Transverse colon (tissue), 4 donors: ENCODE results near the gene CLDN20. TPM values are rescaled to one million over a fixed set of nuclear protein-coding genes. Genes with fewer than 3 reads are reported as not detected.

Source experiments
- DNase-seq: peaks from one replicate; pipeline ENCODE4 v3.0.0-alpha.2; 2019
- H3K27ac ChIP-seq, 4 donors: fragments of 200-600 bp; sonication (generic); 2 replicates each; pipeline ENCODE4 v1.5.1; 2016 to 2018; ENCODE audit warnings: inconsistent platforms in 4 of 4
- H3K27me3 ChIP-seq: fragments of 200-600 bp; sonication (generic); 2 replicates; pipeline ENCODE4 v1.5.1; 2017; ENCODE audit warnings: inconsistent platforms
- H3K36me3 ChIP-seq, 4 donors: fragments of 200-600 bp; sonication (generic); 2 replicates each; pipeline ENCODE4 v1.5.1; 2017 to 2019; ENCODE audit warnings: inconsistent platforms in 4 of 4
- H3K4me1 ChIP-seq, 4 donors: fragments of 200-600 bp; sonication (generic); 2 replicates each; pipeline ENCODE4 v1.5.1; 2017 to 2020; ENCODE audit warnings: inconsistent platforms in 4 of 4
- H3K4me3 ChIP-seq, 4 donors: fragments of 200-600 bp; sonication (generic); 1 replicate in 1 of 4; 2 replicates in 3 of 4; pipeline versions ENCODE4 v1.5.1 to v1.6.1; 2017 to 2019; ENCODE audit warnings: inconsistent platforms in 4 of 4
- H3K9me3 ChIP-seq, 2 donors: fragments of 200-600 bp; sonication (generic); 2 replicates each; pipeline ENCODE4 v1.5.1; 2017 to 2019; ENCODE audit warnings: inconsistent platforms in 2 of 2
- EP300 ChIP-seq: sonication (generic); formaldehyde crosslinking; IDR thresholded peaks from one replicate; pipeline ENCODE4 v1.6.1; 2017; ENCODE audit warnings: antibody characterized with exemption, low read depth
- POLR2A ChIP-seq: fragments of 450-650 bp; IDR thresholded peaks from one replicate; pipeline ENCODE4 v1.6.1; 2016; ENCODE audit warnings: antibody characterized with exemption, mild to moderate bottlenecking, moderate library complexity
- POLR2AphosphoS5 ChIP-seq, 3 donors: sonication (generic); formaldehyde crosslinking; IDR thresholded peaks; one replicate each; pipeline ENCODE4 v1.6.1; 2016; ENCODE audit warnings: antibody characterized with exemption in 3 of 3
- WGBS, 2 donors: methylation state at CpG; one replicate each; pipeline ENCODE4 v1.1.5; 2018; ENCODE audit warnings: low coverage in 1 of 2; 5-methylcytosine and 5-hydroxymethylcytosine counted together
- in situ Hi-C, 4 donors: fragments of 200-750 bp; cut with MboI; loops; one replicate each; pipeline versions ENCODE4 v1.15.0 to v1.15.1; 2017; ENCODE audit warnings: low sequenced_read_pairs in 3 of 4, low pct_ligation_motif_present in 1 of 4, low pct_unique_long_range_greater_than_20kb in 1 of 4
- intact Hi-C: fragments of 100-400 bp; cut with DNase I; formaldehyde crosslinking; loops from one replicate; pipeline ENCODE4 v1.15.1; 2023; ENCODE audit warnings: low total_unique reads
- total RNA-seq, 4 donors: library from RNA; depleted of rRNA; stranded (reverse); fragments of >200 nt; gene quantifications; one replicate each; pipeline ENCODE4 v1.1.0, GENCODE V29; 2016
- TF ChIP-seq, protein P1 (sequence below), 5 experiments: fragments of 200-600 bp in 3 of 5; fragments of 450-650 bp in 2 of 5; sonication (generic) in 3 of 5; IDR thresholded peaks; 1 replicate in 2 of 5; 2 replicates in 3 of 5; pipeline ENCODE4 v1.5.1; 2016 to 2017; ENCODE audit warnings: antibody characterized with exemption in 5 of 5, inconsistent platforms in 3 of 5, mild to moderate bottlenecking in 2 of 5, moderate library complexity in 1 of 5

Gene CLDN20
- total RNA-seq, 4 donors from 2014 or later, result not detected

DNA sequence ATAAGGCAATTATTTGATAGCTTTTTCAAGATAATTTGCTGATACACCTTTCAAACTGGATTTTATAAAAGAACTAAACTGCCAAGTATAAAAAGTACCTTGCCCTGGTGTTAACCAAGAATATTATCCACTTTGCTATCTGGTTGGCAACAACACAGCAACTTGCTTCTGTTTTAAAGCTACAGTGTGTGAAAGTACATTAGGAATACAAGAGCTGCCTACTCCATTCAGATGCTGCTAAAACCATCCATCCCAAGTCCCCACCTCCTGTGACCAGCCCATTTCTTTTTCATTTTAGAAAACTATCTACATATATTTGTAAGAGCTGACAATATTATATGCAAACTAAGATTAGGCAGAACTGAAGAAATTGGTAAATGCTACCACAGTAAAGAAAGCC is 12.8 kb downstream of the CLDN20 start:
- Histone ChIP-seq H3K4me1 (peaks cover 0 to 34% (median 2%) of the 10 kb centered on the region in 4 donors), H3K36me3 (no peaks in the 10 kb centered on the region), H3K27me3 (no peaks in the 10 kb centered on the region), H3K9me3 (no peaks in the 10 kb centered on the region), H3K4me3 (no peak overlapping the region), H3K27ac (peak overlapping the region in 2 of 4 donors; percentile 49 to 67)
- DNase-seq, result no peak
- in situ Hi-C loops, result loop anchor here in 1 of 4 donors (25.0 kb wide), 1 partner anchor 564 kb away; no protein-coding TSS in a partner anchor
- TF ChIP-seq POLR2A (no peak), EP300 (no peak), POLR2AphosphoS5 (IDR thresholded peaks at IDR 0.05) (no peak)
- TF ChIP-seq, protein P1, sequence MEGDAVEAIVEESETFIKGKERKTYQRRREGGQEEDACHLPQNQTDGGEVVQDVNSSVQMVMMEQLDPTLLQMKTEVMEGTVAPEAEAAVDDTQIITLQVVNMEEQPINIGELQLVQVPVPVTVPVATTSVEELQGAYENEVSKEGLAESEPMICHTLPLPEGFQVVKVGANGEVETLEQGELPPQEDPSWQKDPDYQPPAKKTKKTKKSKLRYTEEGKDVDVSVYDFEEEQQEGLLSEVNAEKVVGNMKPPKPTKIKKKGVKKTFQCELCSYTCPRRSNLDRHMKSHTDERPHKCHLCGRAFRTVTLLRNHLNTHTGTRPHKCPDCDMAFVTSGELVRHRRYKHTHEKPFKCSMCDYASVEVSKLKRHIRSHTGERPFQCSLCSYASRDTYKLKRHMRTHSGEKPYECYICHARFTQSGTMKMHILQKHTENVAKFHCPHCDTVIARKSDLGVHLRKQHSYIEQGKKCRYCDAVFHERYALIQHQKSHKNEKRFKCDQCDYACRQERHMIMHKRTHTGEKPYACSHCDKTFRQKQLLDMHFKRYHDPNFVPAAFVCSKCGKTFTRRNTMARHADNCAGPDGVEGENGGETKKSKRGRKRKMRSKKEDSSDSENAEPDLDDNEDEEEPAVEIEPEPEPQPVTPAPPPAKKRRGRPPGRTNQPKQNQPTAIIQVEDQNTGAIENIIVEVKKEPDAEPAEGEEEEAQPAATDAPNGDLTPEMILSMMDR (IDR thresholded peaks at IDR 0.05), result no peak
- intact Hi-C loops, result no loop called here

DNA sequence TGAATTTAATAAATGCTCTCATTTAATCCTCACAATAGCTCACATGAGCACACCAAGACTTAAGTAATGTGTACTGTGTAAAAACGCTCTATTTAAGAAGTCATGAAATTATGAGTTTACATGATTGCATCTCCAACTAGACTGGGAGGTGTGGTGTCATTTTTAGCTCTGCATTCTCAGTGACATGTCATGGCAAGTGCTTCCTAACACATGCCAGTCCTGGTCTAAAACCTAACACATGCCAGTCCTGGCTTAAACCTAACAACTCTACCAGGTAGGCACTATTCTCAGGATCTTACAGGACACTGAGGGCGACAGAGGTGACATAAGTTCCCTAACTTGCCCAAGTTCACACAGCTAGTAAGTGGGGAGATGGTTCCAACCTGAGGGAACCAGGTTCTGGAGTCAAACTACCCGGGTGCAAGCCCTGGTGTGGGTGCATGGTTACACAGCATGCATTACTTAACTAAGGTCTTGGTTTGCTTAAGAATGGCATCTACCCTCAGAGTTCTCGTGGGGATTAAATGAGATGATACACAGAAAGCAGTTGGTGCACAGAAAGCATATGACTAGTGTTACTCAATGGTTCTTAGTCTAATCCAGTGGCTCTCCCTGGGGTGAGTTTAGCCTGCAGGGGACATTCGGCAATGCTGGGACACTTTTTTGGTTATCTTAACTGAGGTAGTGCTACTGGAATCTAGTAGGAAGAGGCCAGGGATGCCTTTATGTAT is 14.7 kb downstream of the CLDN20 start:
- no peak for DNase-seq
- in situ Hi-C loops (loop anchor here in 1 of 4 donors (25.0 kb wide), 1 partner anchor 566 kb away; no protein-coding TSS in a partner anchor), intact Hi-C loops (no loop called here)
- peaks cover 0 to 6% (median 0%) of the 10 kb centered on the region in 4 donors for H3K36me3 ChIP-seq
- WGBS, 2 donors, result 63 to 96% methylated on average over 2 to 5 of the region's 5 CpGs
- no peak overlapping the region for H3K4me3 ChIP-seq
- H3K9me3 ChIP-seq, result no peaks in the 10 kb centered on the region
- no peaks in the 10 kb centered on the region for H3K27me3 ChIP-seq
- no peak for TF ChIP-seq EP300
- TF ChIP-seq POLR2AphosphoS5 (IDR thresholded peaks at IDR 0.05), result no peak
- no peak for TF ChIP-seq POLR2A
- TF ChIP-seq, protein P1 (IDR thresholded peaks at IDR 0.05), result no peak
- H3K4me1 ChIP-seq, result peaks cover 0 to 16% (median 2%) of the 10 kb centered on the region in 4 donors
- H3K27ac ChIP-seq, result no peak overlapping the region

DNA sequence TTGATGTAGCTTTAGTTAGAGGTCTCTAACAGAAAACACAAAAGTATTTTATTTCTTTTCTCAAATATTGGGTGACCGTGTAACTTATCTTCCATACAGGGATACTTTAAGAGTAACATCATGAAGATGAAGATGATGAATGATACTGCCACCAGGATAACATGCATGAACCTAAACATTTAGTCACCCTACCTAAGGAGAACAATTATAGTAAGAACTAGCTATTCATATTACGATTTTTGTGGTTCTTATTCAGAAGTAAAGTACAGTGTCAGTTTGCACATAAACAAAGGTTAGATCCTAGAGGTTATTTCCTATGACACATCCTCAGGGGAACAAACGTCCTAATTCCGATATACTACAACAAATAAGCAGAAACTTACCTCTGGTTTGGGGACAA is 21.0 kb downstream of the CLDN20 start:
- no peak for DNase-seq
- in situ Hi-C loops (loop anchor here in 1 of 4 donors (25.0 kb wide), 1 partner anchor 572 kb away; no protein-coding TSS in a partner anchor), intact Hi-C loops (no loop called here)
- no peaks in the 10 kb centered on the region for H3K9me3 ChIP-seq
- H3K36me3 ChIP-seq, result peaks cover 0 to 18% (median 4%) of the 10 kb centered on the region in 4 donors
- no peaks in the 10 kb centered on the region for H3K27me3 ChIP-seq
- WGBS, 2 donors, result 84 to 89% methylated on average over 4 of the region's 4 CpGs
- no peak overlapping the region for H3K4me3 ChIP-seq
- no peak for TF ChIP-seq POLR2A
- TF ChIP-seq EP300, result no peak
- TF ChIP-seq, protein P1 (IDR thresholded peaks at IDR 0.05), result no peak
- no peak for TF ChIP-seq POLR2AphosphoS5 (IDR thresholded peaks at IDR 0.05)
- no peaks in the 10 kb centered on the region for H3K4me1 ChIP-seq
- no peak overlapping the region for H3K27ac ChIP-seq

DNA sequence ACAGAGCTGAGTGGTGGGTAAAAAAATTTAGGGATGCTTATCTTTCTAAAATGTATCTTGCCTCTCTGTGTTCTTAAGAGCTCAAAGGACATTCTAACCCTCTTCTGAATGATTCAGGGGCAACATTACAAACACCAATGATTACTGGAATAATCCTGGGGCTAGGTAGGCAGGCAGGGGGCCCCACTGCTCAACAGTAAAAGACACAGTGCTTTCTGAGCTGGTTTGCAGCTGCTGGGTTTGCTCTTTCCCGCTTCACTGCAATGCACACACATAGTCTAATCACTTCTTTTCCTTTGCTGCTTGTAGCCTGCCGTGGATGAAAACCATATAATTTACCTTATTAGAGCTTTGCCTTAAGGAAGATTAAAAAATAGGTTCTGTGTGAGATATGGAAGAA is 23.9 kb downstream of the CLDN20 start:
- TF ChIP-seq, protein P1 (IDR thresholded peaks at IDR 0.05), result no peak
- TF ChIP-seq POLR2AphosphoS5 (IDR thresholded peaks at IDR 0.05) (no peak), EP300 (no peak), POLR2A (no peak)
- Histone ChIP-seq H3K9me3 (no peaks in the 10 kb centered on the region), H3K4me1 (no peaks in the 10 kb centered on the region), H3K36me3 (peaks cover 0 to 23% (median 4%) of the 10 kb centered on the region in 4 donors), H3K27me3 (no peaks in the 10 kb centered on the region), H3K27ac (no peak overlapping the region), H3K4me3 (no peak overlapping the region)
- 87 to 100% methylated on average over 1 to 2 of the region's 2 CpGs for WGBS, 2 donors
- intact Hi-C loops (no loop called here), in situ Hi-C loops (loop anchor here in 1 of 4 donors (25.0 kb wide), 1 partner anchor 575 kb away; no protein-coding TSS in a partner anchor)
- DNase-seq, result no peak
